HG03378 (cell line): Measurements from ENCODE around the gene PABPC3.

Source experiments
- ATAC-seq: cut with Tn5 transposase; IDR thresholded peaks from one replicate; pipeline ENCODE4 v1.9.1; 2021; ENCODE audit warnings: mild to moderate bottlenecking, moderate library complexity; ENCODE audit not compliant: unreplicated experiment

The PABPC3 gene

DNA sequence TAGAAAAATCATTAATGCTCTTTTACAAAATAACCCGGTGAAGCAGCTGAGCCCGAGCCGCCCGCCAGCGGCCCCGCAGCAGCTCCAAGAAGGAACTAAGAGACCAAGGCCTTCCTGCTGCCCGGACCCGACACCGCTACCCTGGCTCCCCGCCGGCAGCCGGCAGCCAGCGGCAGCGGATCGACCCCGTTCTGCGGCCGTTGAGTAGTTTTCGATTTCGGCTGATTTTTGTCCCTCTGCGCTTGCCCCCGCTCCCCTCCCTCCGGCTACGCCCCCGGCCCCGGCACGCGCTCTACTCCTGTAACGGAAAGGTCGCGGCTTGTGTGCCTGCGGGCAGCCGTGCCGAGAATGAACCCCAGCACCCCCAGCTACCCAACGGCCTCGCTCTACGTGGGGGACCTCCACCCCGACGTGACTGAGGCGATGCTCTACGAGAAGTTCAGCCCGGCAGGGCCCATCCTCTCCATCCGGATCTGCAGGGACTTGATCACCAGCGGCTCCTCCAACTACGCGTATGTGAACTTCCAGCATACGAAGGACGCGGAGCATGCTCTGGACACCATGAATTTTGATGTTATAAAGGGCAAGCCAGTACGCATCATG is at the start of gene PABPC3:
Gene PABPC3 (plus strand): TSS at position 286 of the 603 bp plus-strand sequence. CDS start 63 bp downstream, at position 349.
- ATAC-seq = no peak

DNA sequence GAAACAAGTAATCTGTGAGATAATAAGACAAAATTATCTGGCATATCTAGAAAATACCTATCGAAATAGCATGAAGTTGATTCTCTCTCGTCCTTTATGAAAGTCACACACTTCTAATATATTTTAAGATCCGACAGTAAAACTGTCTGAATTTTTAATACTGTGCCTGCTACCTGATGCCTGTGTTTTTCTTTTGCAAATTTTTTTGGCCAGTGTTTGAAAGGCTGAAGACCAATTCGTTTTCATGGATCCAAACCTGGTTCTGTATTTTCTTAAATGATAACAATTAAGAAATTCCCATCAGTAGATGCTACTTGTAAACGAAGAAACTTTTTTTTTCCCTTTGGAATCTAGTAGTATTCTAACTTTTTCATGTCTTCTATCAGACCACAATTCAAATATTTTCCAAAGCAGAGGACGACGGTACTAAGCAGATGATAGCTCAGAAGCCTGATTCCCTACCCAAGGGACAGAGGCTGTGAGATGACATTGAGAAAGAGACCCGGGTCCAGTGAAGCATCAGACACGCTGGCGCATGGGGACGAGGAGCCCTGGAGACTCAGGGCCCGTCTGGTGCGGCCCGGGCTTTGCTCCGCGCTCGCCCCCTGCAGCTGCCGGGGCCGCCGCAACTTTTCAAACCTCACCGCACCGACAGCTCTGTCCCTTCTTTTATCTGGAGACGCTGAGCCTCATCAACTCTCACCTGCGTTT is 49.5 kb upstream of the PABPC3 start:
- no peak for ATAC-seq

GRCh38 chr13:25046985-25047511 is 48.9 kb upstream of the PABPC3 start:
- ATAC-seq = no peak

GRCh38 chr13:25051065-25051464 is 44.9 kb upstream of the PABPC3 start:
- no peak for ATAC-seq

- no peak for ATAC-seq
Observed at GRCh38 chr13:25059166-25059565, 36.8 kb upstream of the PABPC3 start.

GRCh38 chr13:25059958-25060357 is 36.0 kb upstream of the PABPC3 start:
- ATAC-seq = no peak

DNA sequence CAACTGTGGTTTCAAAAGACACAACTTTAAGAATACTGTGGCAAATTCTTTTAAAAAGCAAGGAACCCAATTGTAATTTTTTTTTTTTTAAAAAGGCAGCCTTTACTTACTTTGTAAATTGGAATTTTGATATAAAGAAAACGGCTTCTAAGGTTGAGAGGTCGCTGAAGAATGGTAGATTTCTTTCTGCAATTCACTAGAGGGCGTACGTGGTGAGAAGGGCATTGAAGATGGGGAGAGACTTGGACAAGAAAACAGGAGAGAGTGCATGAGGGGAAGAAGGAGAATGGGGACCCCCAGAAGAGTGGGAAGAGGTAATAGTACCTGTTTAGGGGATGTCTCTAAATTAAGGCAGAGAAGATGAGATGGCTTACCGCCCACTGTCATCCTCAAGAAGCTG is 33.5 kb upstream of the PABPC3 start:
- no peak for ATAC-seq

DNA sequence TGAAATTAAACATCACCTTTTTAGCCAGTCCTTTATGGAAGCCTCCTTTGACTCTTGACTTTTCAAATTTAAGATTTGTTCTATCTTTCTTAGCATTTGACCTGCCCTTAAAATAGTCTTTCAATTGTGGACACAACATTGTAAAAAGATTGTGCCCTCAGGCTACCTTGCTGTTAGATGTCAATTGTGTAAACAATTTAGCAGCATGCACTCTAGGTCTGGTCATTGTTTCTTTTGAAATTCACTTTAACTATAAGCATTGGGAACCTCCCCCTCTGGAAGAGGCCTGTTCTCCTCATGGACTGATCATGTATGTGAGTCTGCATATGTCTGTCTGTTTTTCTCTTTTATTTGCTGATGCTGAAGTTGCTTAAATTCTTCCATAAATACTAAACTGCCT is 31.5 kb upstream of the PABPC3 start:
- ATAC-seq = no peak

DNA sequence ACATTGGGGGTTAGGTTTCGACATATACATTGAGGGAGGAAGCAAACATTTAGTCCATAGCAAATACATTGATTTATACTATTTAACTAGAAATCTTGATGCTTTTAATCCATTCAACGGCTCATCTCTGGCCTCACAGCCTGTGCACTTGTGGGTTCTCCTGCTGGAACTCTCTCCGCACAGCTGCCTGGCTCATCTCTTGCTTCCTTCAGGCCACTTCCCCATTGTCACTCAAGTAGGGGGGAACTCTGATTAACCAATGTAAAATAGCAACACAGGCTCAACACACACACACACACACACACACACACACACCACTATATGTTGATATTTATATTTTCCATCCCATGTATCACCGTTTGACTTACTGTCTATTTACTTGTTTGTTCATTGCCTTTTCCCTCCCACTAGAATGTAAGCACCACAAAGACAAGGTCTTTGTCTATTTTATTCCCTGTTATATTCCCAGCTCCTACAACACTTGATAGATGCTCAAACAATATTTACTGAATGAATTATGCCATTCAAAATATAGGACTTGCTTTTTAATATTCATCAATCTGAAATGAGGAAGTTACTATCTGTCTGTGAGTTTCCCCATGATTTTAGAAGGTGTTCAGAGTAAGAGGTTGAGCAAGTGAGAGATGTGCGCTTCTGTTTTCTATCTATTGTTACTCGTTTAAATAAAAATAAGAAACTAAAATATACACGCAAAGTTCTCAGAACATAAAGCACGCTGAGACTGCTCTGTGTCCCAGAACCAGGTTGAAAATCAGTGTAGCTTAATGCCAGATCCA is 29.8 kb upstream of the PABPC3 start:
- no peak for ATAC-seq

- no peak for ATAC-seq
Observed at GRCh38 chr13:25067064-25067463, 28.9 kb upstream of the PABPC3 start.

- ATAC-seq = no peak
Observed at GRCh38 chr13:25068810-25069209, 27.1 kb upstream of the PABPC3 start.

- no peak for ATAC-seq
Observed at GRCh38 chr13:25069236-25069635, 26.7 kb upstream of the PABPC3 start.

- no peak for ATAC-seq
Observed at GRCh38 chr13:25069911-25070310, 26.0 kb upstream of the PABPC3 start.

- no peak for ATAC-seq
Observed at GRCh38 chr13:25080773-25081172, 15.2 kb upstream of the PABPC3 start.

GRCh38 chr13:25084096-25084495 is 11.8 kb upstream of the PABPC3 start:
- ATAC-seq = no peak

- no peak for ATAC-seq
Observed at GRCh38 chr13:25085125-25085742, 10.7 kb upstream of the PABPC3 start.

DNA sequence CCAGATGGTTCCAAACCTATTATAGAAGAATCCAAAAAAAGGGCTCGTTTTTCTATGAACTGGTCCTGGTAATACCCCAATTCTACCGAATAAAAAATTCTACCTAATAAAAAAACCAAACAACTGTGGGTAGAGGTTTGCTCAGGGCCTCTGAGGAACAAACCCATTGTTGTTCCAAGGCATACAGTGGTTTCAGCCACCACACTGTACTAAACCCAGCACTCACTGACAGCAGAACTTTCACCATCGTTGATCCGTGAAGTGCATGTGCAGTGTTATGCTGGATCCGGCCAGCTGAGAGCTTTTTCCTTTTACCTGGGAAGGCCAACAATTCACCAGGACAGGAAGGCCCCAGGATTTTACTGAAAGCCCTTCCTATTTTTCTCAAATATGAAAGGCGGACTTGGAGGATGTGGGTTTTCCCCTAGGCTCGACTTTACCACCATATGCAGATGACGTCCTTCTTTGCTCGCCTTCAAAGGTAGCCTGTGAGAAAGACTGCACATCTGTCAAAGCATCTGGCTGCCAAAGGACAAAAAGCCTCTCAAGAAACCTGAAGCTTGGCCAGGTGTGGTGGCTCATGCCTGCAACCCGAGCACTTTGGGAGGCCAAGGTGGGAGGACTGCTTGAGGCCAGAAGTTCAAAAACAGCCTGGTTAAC is 7.2 kb upstream of the PABPC3 start:
- ATAC-seq = no peak

- no peak for ATAC-seq
Observed at GRCh38 chr13:25097426-25097825, 1.5 kb downstream of the PABPC3 start.

DNA sequence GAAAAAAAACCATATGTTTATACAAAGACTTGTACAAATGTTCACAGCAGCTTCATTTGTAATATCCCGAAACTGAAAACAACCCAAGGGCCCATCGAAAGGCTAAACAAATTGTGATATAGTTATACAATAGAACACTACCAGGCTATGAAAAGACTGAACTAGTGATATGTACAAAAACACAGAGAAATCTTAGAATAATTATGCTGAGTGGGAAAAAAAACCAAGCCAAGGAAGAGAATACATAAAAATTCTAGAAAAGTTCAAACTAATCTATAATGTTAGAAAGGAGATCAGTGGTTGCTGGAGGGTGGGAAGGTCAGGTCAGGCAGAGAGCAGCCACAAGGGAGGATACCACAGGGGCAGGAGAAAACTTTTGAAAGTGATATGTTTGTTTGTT is 7.8 kb downstream of the PABPC3 start:
- ATAC-seq = no peak

- ATAC-seq = no peak
Observed at GRCh38 chr13:25109341-25109740, 13.4 kb downstream of the PABPC3 start.
